ENCODE measurements around the gene GFAP.

GRCh38 chr17:44903012-44903685, 12.2 kb downstream of the GFAP start:
- no peak for TF ChIP-seq POLR2A (IDR thresholded peaks at IDR 0.05)
- no peak for TF ChIP-seq CTCF (IDR thresholded peaks at IDR 0.05)
